Activated CD8-positive, alpha-beta T cell treated with anti-CD3 and anti-CD28 coated beads, Interleukin-2, amount 10 ng/mL, durations not matched to agents 7 days and 5 days (primary cell): ENCODE measurements around the gene HES5. TPM values are rescaled to one million over a fixed set of nuclear protein-coding genes. Genes with fewer than 3 reads are reported as not detected.

Experiments
- ATAC-seq: fragments of 150-1000 bp; cut with Tn5 transposase; one replicate; pipeline ENCODE4 v1.10.0; 2021; ENCODE audit warnings: moderate library complexity
- CTCF ChIA-PET: fragments of 350-600 bp; sonication (Branson Sonifier 250); formaldehyde crosslinking; loops from one replicate; lab custom pipeline; 2021; ENCODE audit warnings: antibody characterized with exemption; lab: Charles Lee
- POLR2A ChIA-PET: fragments of 350-600 bp; sonication (Branson Sonifier 250); formaldehyde crosslinking; loops from one replicate; lab custom pipeline; 2021; ENCODE audit warnings: antibody characterized with exemption; lab: Charles Lee
- DNase-seq: peaks from one replicate; pipeline ENCODE4 v3.0.0-alpha.2; 2020
- H3K27ac Mint-ChIP-seq: one replicate; pipeline ENCODE4 v1.8.0; 2021; ENCODE audit warnings: mild to moderate bottlenecking, mixed read lengths
- H3K27me3 Mint-ChIP-seq: one replicate; pipeline ENCODE4 v1.8.0; 2021; ENCODE audit warnings: low read depth, mixed read lengths
- H3K36me3 Mint-ChIP-seq: one replicate; pipeline ENCODE4 v1.8.0; 2021; ENCODE audit warnings: low read depth, mixed read lengths
- H3K4me1 Mint-ChIP-seq: one replicate; pipeline ENCODE4 v1.8.0; 2021; ENCODE audit warnings: low read depth, mixed read lengths
- H3K4me3 Mint-ChIP-seq: one replicate; pipeline ENCODE4 v1.8.0; 2021; ENCODE audit warnings: mild to moderate bottlenecking, mixed read lengths
- H3K9me3 Mint-ChIP-seq: one replicate; pipeline ENCODE4 v1.8.0; 2022; ENCODE audit warnings: mixed read lengths; ENCODE audit not compliant: insufficient read depth
- total RNA-seq, 2 experiments: library from RNA; stranded (reverse); gene quantifications; one replicate each; pipeline ENCODE4 v1.2.3, GENCODE V29; 2021

HES5 gene
- total RNA-seq, 2 experiments from 2014 or later, result not detected

GRCh38 chr1:2528611-2528965 is 1.5 kb downstream of the HES5 start:
- Mint-ChIP-seq H3K4me1 (peaks cover 33% of the 10 kb centered on the region), H3K4me3 (no peak overlapping the region), H3K27ac (no peak overlapping the region), H3K9me3 (no peaks in the 10 kb centered on the region), H3K27me3 (peaks cover 31% of the 10 kb centered on the region), H3K36me3 (peaks cover 8% of the 10 kb centered on the region)
- POLR2A ChIA-PET, result interaction anchor here (2.4 kb wide), 1 partner anchor 19 kb away, joined by 14 read pairs; no protein-coding TSS in a partner anchor
- ATAC-seq, result no peak
- no peak for DNase-seq
- CTCF ChIA-PET, result interaction anchor here (1.1 kb wide), 1 partner anchor 10 kb away, joined by 3 read pairs; no protein-coding TSS in a partner anchor

- Mint-ChIP-seq H3K4me1 (peaks cover 39% of the 10 kb centered on the region), H3K9me3 (no peaks in the 10 kb centered on the region), H3K27ac (no peak overlapping the region), H3K36me3 (peaks cover 11% of the 10 kb centered on the region), H3K4me3 (no peak overlapping the region), H3K27me3 (peaks cover 26% of the 10 kb centered on the region)
- no peak for ATAC-seq
- ChIA-PET POLR2A (interaction anchor here (4.8 kb wide), 1 partner anchor 18 kb away, joined by 96 read pairs; no protein-coding TSS in a partner anchor), CTCF (no interaction called here)
- no peak for DNase-seq
Measured at GRCh38 chr1:2528016-2528415, 2.0 kb downstream of the HES5 start.

- CTCF ChIA-PET, result interaction anchor here (2.0 kb wide), 1 partner anchor 333 kb away, joined by 6 read pairs; the partner anchor contains the start of gene FAAP20
Measured at GRCh38 chr1:2527556-2527860, 2.6 kb downstream of the HES5 start.

GRCh38 chr1:2526824-2527555 is 3.1 kb downstream of the HES5 start:
- Mint-ChIP-seq H3K4me3 (peak overlapping the region; percentile 43), H3K36me3 (peaks cover 19% of the 10 kb centered on the region), H3K9me3 (no peaks in the 10 kb centered on the region), H3K4me1 (peaks cover 49% of the 10 kb centered on the region), H3K27ac (peak overlapping the region; percentile 45), H3K27me3 (peaks cover 26% of the 10 kb centered on the region)
- DNase-seq, result peak; percentile 58
- ChIA-PET CTCF (interaction anchor here (1.3 to 4.2 kb wide), 6 partner anchors 21 to 332 kb away, joined by 6 to 51 read pairs (median 7); partner anchors contain the start of gene FAAP20), POLR2A (interaction anchor here (1.4 to 4.8 kb wide), 6 partner anchors 9 to 114 kb away, joined by 3 to 96 read pairs (median 8); partner anchors contain the start of genes PEX10 and TNFRSF14)
- ATAC-seq, result peak; percentile 10

More at GRCh38 chr1:2527556-2527860, 2.6 kb downstream of the HES5 start:
- ATAC-seq (no peak), DNase-seq (no peak)
- Mint-ChIP-seq H3K27ac (no peak overlapping the region), H3K4me1 (peaks cover 44% of the 10 kb centered on the region), H3K4me3 (peak overlapping the region; percentile 43), H3K36me3 (peaks cover 16% of the 10 kb centered on the region), H3K9me3 (no peaks in the 10 kb centered on the region), H3K27me3 (peaks cover 26% of the 10 kb centered on the region)
- POLR2A ChIA-PET, result interaction anchor here (2.2 to 4.8 kb wide), 2 partner anchors 19 to 29 kb away, joined by 9 to 96 read pairs; partner anchors contain the start of gene TNFRSF14

GRCh38 chr1:2525920-2526823 is 3.9 kb downstream of the HES5 start, which contains the start of gene PANK4:
TSS of gene PANK4 (minus strand) at chr1:2526596. CDS start at chr1:2526587, 9 bp downstream.
- peak; percentile 93 for DNase-seq
- H3K27ac Mint-ChIP-seq, result peak within 1 kb of the TSS; percentile 94
- no peaks in the 10 kb centered on the region for H3K9me3 Mint-ChIP-seq
- H3K4me1 Mint-ChIP-seq, result peaks cover 49% of the 10 kb centered on the region
- H3K36me3 Mint-ChIP-seq, result peaks cover 19% of the 10 kb centered on the region
- ChIA-PET POLR2A (interaction anchor here (0.8 to 4.8 kb wide), 10 partner anchors 8 to 133 kb away, joined by 3 to 96 read pairs (median 5); partner anchors contain the start of genes PEX10 and TNFRSF14), CTCF (interaction anchor here (0.8 to 4.2 kb wide), 11 partner anchors 14 to 331 kb away, joined by 3 to 51 read pairs (median 6); partner anchors contain the start of genes FAAP20 and TNFRSF14)
- peak within 1 kb of the TSS; percentile 81 for H3K4me3 Mint-ChIP-seq
- H3K27me3 Mint-ChIP-seq, result peaks cover 19% of the 10 kb centered on the region
- ATAC-seq, result peak; percentile 89

GRCh38 chr1:2525572-2525919 is 4.5 kb downstream of the HES5 start:
- H3K27me3 Mint-ChIP-seq, result peaks cover 14% of the 10 kb centered on the region
- peaks cover 26% of the 10 kb centered on the region for H3K36me3 Mint-ChIP-seq
- ATAC-seq (no peak), DNase-seq (no peak)
- ChIA-PET POLR2A (interaction anchor here (0.8 to 4.8 kb wide), 9 partner anchors 15 to 133 kb away, joined by 3 to 96 read pairs (median 6); partner anchors contain the start of genes PEX10 and TNFRSF14), CTCF (interaction anchor here (0.8 to 4.2 kb wide), 11 partner anchors 14 to 331 kb away, joined by 3 to 51 read pairs (median 6); partner anchors contain the start of genes FAAP20, PEX10 and TNFRSF14)
- H3K9me3 Mint-ChIP-seq, result no peaks in the 10 kb centered on the region
- peak overlapping the region; percentile 91 for H3K27ac Mint-ChIP-seq
- peak overlapping the region; percentile 81 for H3K4me3 Mint-ChIP-seq
- peaks cover 46% of the 10 kb centered on the region for H3K4me1 Mint-ChIP-seq

- peaks cover 45% of the 10 kb centered on the region for H3K4me1 Mint-ChIP-seq
- no peaks in the 10 kb centered on the region for H3K9me3 Mint-ChIP-seq
- POLR2A ChIA-PET, result interaction anchor here (1.0 to 4.8 kb wide), 10 partner anchors 14 to 111 kb away, joined by 3 to 96 read pairs (median 6); partner anchors contain the start of genes PEX10 and TNFRSF14
- peaks cover 28% of the 10 kb centered on the region for H3K36me3 Mint-ChIP-seq
- peak overlapping the region; percentile 91 for H3K27ac Mint-ChIP-seq
- peak overlapping the region; percentile 81 for H3K4me3 Mint-ChIP-seq
- H3K27me3 Mint-ChIP-seq, result peaks cover 9% of the 10 kb centered on the region
- DNase-seq (peak; percentile 87), ATAC-seq (peak; percentile 29)
- CTCF ChIA-PET, result interaction anchor here (0.7 to 4.2 kb wide), 18 partner anchors 9 to 329 kb away, joined by 3 to 51 read pairs (median 4); partner anchors contain the start of genes FAAP20, PEX10 and TNFRSF14
Measured at GRCh38 chr1:2523891-2524609, 6.0 kb downstream of the HES5 start.

GRCh38 chr1:2523191-2523890 is 6.7 kb downstream of the HES5 start:
- ChIA-PET POLR2A (interaction anchor here (1.0 to 4.8 kb wide), 8 partner anchors 13 to 110 kb away, joined by 3 to 96 read pairs (median 6); partner anchors contain the start of gene PEX10), CTCF (interaction anchor here (0.8 to 4.2 kb wide), 17 partner anchors 8 to 328 kb away, joined by 3 to 51 read pairs (median 5); partner anchors contain the start of genes FAAP20, PEX10 and TNFRSF14)
- peak; percentile 21 for ATAC-seq
- no peak for DNase-seq
- Mint-ChIP-seq H3K36me3 (peaks cover 35% of the 10 kb centered on the region), H3K27me3 (peaks cover 3% of the 10 kb centered on the region), H3K4me3 (peak overlapping the region; percentile 81), H3K9me3 (no peaks in the 10 kb centered on the region), H3K27ac (peak overlapping the region; percentile 91), H3K4me1 (peaks cover 40% of the 10 kb centered on the region)

- Mint-ChIP-seq H3K36me3 (peaks cover 38% of the 10 kb centered on the region), H3K9me3 (no peaks in the 10 kb centered on the region), H3K27ac (peak overlapping the region; percentile 91), H3K27me3 (peaks cover 3% of the 10 kb centered on the region), H3K4me3 (no peak overlapping the region), H3K4me1 (peaks cover 38% of the 10 kb centered on the region)
- ChIA-PET POLR2A (no interaction called here), CTCF (no interaction called here)
- ATAC-seq, result no peak
- no peak for DNase-seq
Measured at GRCh38 chr1:2522230-2522629, 7.8 kb downstream of the HES5 start.

GRCh38 chr1:2520806-2521205 is 9.3 kb downstream of the HES5 start:
- DNase-seq (no peak), ATAC-seq (no peak)
- Mint-ChIP-seq H3K27me3 (no peaks in the 10 kb centered on the region), H3K4me3 (no peak overlapping the region), H3K27ac (no peak overlapping the region), H3K36me3 (peaks cover 40% of the 10 kb centered on the region), H3K9me3 (no peaks in the 10 kb centered on the region), H3K4me1 (peaks cover 32% of the 10 kb centered on the region)
- CTCF ChIA-PET, result no interaction called here
- POLR2A ChIA-PET, result no interaction called here
